BLaER1 (cell line): Measurements from ENCODE around the gene LHX8.
"Not testable (repeated sequence)": the region's sequence is repeated elsewhere in the genome, so short reads cannot be mapped to it uniquely, and the experiment has no call there.

Source experiments
- H3K27ac ChIP-seq: shearing (Covaris generic); formaldehyde crosslinking; 2 replicates; pipeline ENCODE4 v1.8.1; 2022
- H3K27me3 ChIP-seq: shearing (Covaris generic); formaldehyde crosslinking; 2 replicates; pipeline ENCODE4 v1.8.1; 2022
- H3K36me3 ChIP-seq: shearing (Covaris generic); formaldehyde crosslinking; 2 replicates; pipeline ENCODE4 v1.8.1; 2022
- H3K4me1 ChIP-seq: shearing (Covaris generic); formaldehyde crosslinking; 2 replicates; pipeline ENCODE4 v1.8.1; 2022
- H3K4me2 ChIP-seq: shearing (Covaris generic); formaldehyde crosslinking; 2 replicates; pipeline ENCODE4 v1.8.1; 2022
- H3K4me3 ChIP-seq: shearing (Covaris generic); formaldehyde crosslinking; 2 replicates; pipeline ENCODE4 v1.8.1; 2022
- H3K9ac ChIP-seq: shearing (Covaris generic); formaldehyde crosslinking; 2 replicates; pipeline ENCODE4 v1.8.1; 2022
- H3K9me3 ChIP-seq: shearing (Covaris generic); formaldehyde crosslinking; 2 replicates; pipeline ENCODE4 v1.8.1; 2022
- H4K20me1 ChIP-seq: shearing (Covaris generic); formaldehyde crosslinking; 2 replicates; pipeline ENCODE4 v1.8.1; 2022
- Cebpa-rat ChIP-seq: shearing (Covaris generic); IDR thresholded peaks from 2 replicates; pipeline ENCODE4 v1.8.1; 2022

LHX8 gene

DNA sequence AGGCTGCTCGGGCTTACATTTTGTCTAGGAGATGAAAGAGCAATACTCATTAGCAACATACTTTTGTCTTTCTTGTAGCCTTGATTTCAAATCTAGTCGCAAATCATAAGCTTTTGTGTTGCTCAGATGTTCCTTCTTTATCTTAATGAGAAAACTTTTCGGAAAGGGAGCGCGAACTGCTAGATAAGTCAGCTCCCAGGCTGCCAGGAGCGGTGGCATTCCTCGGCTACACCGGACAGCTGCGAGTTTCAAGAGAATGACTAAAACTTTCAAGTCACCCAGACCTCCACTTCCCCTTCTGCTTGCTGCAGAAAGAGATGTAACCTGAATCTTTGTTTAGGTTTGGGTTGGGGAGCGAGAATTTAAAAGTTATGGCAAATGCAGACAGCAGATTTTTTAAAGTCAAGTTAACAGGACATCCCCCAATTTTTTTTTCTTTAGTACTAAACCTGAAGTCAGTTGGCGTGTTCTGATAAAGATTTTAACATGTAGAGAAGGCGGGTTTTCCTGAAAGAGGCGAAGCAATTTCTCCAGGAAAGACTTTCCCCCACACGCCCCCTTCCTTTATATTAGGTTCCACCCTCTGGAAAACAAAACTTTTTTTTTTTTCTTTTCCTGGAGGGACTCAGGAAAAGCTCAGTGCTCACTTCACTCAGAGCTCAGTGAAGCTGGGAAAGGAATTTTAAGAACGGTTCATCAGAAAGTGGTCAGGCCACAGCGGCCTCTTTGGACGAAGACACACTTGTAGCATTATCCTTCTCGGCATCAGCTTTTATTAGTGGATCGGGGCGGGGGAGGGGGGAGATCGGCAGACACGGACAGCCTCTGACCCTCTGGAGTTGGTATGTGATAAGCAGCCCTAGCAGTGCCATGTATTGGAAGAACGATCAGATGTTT is at the start of gene LHX8:
TSS of gene LHX8 (plus strand) at position 639 of the 897 bp plus-strand sequence. CDS start 2,227 bp downstream, outside the sequence.
- no peak within 1 kb of the TSS for H3K27ac ChIP-seq
- no peaks in the 10 kb centered on the region for H3K27me3 ChIP-seq
- no peak within 1 kb of the TSS for H3K4me2 ChIP-seq
- no peak within 1 kb of the TSS for H3K9ac ChIP-seq
- no peak within 1 kb of the TSS for H3K4me3 ChIP-seq
- TF ChIP-seq Cebpa-rat = no peak
- no peaks in the 10 kb centered on the region for H3K4me1 ChIP-seq
- no peaks in the 10 kb centered on the region for H3K36me3 ChIP-seq
- no peaks in the 10 kb centered on the region for H4K20me1 ChIP-seq
- peaks cover 61% of the 10 kb centered on the region for H3K9me3 ChIP-seq

DNA sequence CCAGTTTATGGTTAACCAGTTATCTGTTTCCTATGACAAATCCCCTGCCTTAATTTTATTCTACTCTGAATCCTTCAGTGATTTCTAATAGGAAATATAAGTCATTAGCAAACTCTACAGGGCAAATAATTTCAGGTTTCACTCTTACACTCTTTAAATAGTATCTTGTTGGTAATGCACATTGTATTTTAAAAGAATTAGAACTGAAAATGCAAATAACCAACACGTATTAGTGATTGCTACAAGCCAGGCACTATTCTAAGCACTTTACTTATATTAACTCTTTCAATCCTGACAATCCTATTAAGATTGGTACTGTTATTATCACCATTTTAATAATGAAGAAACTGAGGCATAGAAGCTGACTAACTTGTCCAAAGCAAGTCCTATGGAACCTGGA is 48.3 kb upstream of the LHX8 start:
- Histone ChIP-seq H3K9ac (no peak overlapping the region), H3K9me3 (no peaks in the 10 kb centered on the region), H3K27me3 (no peaks in the 10 kb centered on the region), H3K27ac (no peak overlapping the region), H3K4me2 (no peak overlapping the region), H3K4me3 (no peak overlapping the region), H3K36me3 (no peaks in the 10 kb centered on the region), H3K4me1 (no peaks in the 10 kb centered on the region), H4K20me1 (no peaks in the 10 kb centered on the region)
- TF ChIP-seq Cebpa-rat = no peak

DNA sequence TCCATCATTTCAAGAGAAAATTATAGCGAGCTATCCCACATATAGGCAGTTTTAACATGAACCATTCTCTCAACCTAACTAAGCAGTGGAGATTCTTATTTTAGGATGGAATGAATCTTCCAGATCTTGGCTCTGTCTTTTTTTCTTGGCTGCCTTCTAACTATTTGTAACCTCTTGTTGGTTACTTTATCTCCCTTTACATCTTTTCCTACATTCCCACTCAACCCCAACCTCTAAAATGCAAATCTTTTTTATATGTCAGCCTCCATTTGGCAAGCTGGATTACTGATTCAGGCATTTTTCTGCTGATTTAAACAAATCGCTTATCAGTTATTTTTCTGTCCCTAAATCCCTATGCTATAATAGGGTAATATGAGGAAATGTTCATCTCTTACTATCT is 46.9 kb upstream of the LHX8 start:
- no peak overlapping the region for H3K9ac ChIP-seq
- no peaks in the 10 kb centered on the region for H3K36me3 ChIP-seq
- H3K4me3 ChIP-seq = no peak overlapping the region
- no peak overlapping the region for H3K27ac ChIP-seq
- H3K9me3 ChIP-seq = no peaks in the 10 kb centered on the region
- no peak overlapping the region for H3K4me2 ChIP-seq
- H3K27me3 ChIP-seq = no peaks in the 10 kb centered on the region
- H3K4me1 ChIP-seq = no peaks in the 10 kb centered on the region
- no peaks in the 10 kb centered on the region for H4K20me1 ChIP-seq
- no peak for TF ChIP-seq Cebpa-rat

DNA sequence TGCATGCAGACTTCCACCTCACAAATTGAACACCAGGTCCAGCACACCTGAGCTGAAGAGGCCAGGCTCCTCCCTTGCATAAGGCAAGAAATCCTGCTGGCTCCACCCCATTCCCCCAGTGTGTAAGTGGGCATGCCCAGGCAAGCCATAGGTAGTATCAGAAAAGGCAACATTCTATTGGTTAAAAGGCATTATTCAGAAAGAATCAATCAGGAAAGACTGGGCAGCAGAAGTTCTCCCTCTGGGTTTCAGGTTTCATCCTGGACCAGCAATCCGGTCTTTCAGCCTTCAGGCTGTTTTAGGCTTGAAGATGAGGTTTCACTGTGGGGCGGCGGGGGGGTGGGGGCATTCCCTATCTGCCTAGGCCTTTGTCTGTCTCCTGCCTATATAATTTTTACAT is 42.0 kb upstream of the LHX8 start:
- TF ChIP-seq Cebpa-rat = no peak
- Histone ChIP-seq H3K9me3 (no peaks in the 10 kb centered on the region), H4K20me1 (no peaks in the 10 kb centered on the region), H3K4me3 (no peak overlapping the region), H3K27me3 (no peaks in the 10 kb centered on the region), H3K36me3 (no peaks in the 10 kb centered on the region), H3K4me2 (no peak overlapping the region), H3K4me1 (no peaks in the 10 kb centered on the region), H3K27ac (no peak overlapping the region), H3K9ac (no peak overlapping the region)

DNA sequence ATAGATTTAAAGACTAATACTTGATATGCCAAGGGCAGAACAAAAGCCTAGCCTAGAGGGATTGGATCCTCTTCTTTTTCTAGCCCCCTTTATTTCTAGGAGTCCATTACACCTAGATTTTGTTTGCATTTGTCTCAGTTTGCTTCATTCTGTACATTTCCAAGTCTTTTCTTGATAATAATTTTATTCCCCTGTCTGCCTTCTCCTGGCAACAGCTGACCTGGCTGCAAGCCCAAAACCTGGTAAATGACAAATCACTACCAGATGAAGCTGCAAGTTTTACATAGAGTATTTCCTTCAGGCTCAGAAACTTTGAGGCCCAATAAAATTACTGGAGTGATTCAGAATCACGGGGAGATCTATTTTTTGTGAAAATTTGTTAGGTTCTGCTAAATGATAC is 36.5 kb upstream of the LHX8 start:
- H3K4me1 ChIP-seq = no peaks in the 10 kb centered on the region
- H3K4me2 ChIP-seq = no peak overlapping the region
- H4K20me1 ChIP-seq = no peaks in the 10 kb centered on the region
- no peaks in the 10 kb centered on the region for H3K27me3 ChIP-seq
- no peak overlapping the region for H3K27ac ChIP-seq
- no peaks in the 10 kb centered on the region for H3K36me3 ChIP-seq
- no peak overlapping the region for H3K4me3 ChIP-seq
- no peak overlapping the region for H3K9ac ChIP-seq
- TF ChIP-seq Cebpa-rat = no peak
- no peaks in the 10 kb centered on the region for H3K9me3 ChIP-seq

DNA sequence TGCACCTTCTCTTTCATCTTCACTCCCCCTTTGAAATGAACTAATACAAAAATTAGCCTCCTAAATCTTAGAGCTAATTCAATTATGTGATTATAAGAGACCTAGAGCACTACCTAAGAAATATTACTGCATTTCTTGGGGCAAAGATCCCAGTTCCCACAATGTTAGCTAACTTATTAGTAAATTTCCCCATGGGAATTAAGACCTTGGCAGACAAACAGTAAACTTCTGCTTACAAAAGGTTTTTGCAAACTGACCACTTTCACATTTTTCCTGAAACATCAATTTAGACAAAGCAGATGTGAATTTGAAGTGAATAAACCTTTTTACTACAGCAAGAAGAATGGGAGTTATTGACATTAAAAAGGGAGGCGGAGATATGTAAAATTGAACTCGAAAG is 34.6 kb upstream of the LHX8 start:
- Histone ChIP-seq H3K9me3 (no peaks in the 10 kb centered on the region), H3K4me2 (no peak overlapping the region), H3K4me1 (no peaks in the 10 kb centered on the region), H3K4me3 (no peak overlapping the region), H4K20me1 (no peaks in the 10 kb centered on the region), H3K27me3 (no peaks in the 10 kb centered on the region), H3K9ac (no peak overlapping the region), H3K36me3 (no peaks in the 10 kb centered on the region), H3K27ac (no peak overlapping the region)
- TF ChIP-seq Cebpa-rat = no peak

DNA sequence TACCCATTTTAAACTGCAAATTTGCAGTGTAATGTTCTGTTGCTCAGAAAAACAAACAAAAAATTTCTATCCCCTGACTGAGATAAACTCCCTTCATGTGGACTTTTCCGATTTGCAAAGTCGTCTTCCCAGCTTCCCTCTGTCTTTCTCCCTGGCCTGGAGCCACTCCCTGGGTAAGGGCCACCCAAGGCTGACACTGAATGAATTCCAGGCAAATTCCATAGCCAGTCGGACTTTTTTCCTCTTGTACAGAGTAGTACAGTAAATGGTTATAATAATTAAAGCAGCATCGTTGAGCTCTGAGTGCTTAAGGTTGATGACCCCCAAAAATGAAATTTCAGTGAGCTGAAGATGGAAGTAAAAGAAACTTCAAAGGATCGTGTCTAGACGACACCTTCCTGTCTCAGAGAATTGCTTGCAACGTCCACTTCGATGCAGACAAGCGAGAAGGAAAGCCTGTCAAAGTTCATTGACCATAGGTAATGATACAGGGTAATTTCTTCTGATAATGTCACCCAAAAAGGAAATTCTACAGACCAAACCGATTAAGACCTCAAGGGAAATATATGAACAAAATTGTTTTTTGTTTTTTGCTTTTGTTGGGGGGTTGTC is 33.6 kb upstream of the LHX8 start:
- no peak overlapping the region for H3K9ac ChIP-seq
- no peaks in the 10 kb centered on the region for H4K20me1 ChIP-seq
- no peaks in the 10 kb centered on the region for H3K27me3 ChIP-seq
- H3K36me3 ChIP-seq = no peaks in the 10 kb centered on the region
- H3K27ac ChIP-seq = no peak overlapping the region
- no peak for TF ChIP-seq Cebpa-rat
- no peak overlapping the region for H3K4me2 ChIP-seq
- H3K9me3 ChIP-seq = no peaks in the 10 kb centered on the region
- H3K4me1 ChIP-seq = no peaks in the 10 kb centered on the region
- H3K4me3 ChIP-seq = no peak overlapping the region

DNA sequence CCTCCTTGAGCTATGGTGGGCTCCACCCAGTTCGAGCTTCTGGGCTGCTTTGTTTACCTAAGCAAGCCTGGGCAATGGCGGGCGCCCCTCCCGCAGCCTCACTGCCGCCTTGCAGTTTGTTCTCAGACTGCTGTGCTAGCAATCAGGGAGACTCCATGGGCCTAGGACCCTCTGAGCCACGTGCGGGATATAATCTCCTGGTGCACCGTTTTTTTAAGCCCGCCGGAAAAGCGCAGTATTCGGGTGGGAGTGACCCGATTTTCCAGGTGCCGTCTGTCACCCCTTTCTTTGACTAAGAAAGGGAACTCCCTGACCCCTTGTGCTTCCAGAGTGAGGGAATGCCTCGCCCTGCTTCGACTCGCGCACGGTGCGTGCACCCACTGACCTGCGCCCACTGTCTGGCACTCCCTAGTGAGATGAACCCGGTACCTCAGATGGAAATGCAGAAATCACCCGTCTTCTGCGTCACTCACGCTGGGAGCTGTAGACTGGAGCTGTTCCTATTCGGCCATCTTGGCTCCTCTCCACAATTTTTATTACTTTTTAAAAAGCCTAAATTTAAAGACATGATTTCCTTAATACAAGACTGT is 21.7 kb upstream of the LHX8 start:
- not testable (repeated sequence) for H3K9ac ChIP-seq, H3K36me3 ChIP-seq, H3K4me3 ChIP-seq, H3K4me2 ChIP-seq, H4K20me1 ChIP-seq, H3K9me3 ChIP-seq, H3K27ac ChIP-seq, H3K4me1 ChIP-seq, H3K27me3 ChIP-seq

DNA sequence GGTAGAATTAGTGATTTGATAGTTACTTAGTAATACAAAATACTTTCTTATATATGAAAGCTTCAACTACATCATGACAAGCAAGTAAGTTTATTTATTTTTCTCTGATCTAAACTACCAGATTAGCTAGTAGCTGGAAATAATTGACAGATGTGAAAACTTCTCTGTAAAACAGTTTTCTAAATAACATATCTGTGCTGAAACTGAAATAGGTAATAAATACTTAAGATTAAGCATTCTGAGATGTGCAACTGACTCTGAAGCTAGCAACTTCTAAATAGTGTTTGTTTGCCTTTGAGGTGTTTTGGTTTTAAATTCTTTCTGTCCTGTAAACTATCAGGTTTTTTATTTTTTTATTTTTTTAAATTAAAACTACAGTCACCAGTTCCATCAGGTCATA is 18.5 kb upstream of the LHX8 start:
- no peaks in the 10 kb centered on the region for H3K27me3 ChIP-seq
- no peak for TF ChIP-seq Cebpa-rat
- H3K9ac ChIP-seq = no peak overlapping the region
- no peak overlapping the region for H3K4me2 ChIP-seq
- H4K20me1 ChIP-seq = no peaks in the 10 kb centered on the region
- H3K27ac ChIP-seq = no peak overlapping the region
- no peaks in the 10 kb centered on the region for H3K4me1 ChIP-seq
- no peaks in the 10 kb centered on the region for H3K36me3 ChIP-seq
- no peaks in the 10 kb centered on the region for H3K9me3 ChIP-seq
- no peak overlapping the region for H3K4me3 ChIP-seq

DNA sequence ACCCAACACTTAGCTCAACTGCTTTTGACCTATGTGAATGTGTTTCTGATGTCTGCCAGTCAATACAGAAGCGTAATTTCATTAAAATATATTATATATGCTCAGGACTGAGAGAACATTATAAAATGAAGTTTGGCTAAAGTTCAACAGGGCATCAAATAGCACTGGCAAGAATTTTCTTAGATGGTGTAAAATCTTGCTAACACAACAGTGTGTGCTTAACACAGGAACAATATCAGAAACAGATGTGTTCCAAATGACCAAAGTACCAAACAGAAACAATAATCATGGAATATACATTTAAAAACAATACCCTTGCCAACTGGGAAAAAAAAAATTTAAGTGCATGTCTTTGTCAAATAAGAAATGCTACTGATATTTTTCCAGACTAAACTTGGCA is 10.4 kb upstream of the LHX8 start:
- no peak overlapping the region for H3K4me2 ChIP-seq
- no peak for TF ChIP-seq Cebpa-rat
- H3K4me1 ChIP-seq = no peaks in the 10 kb centered on the region
- no peak overlapping the region for H3K4me3 ChIP-seq
- no peaks in the 10 kb centered on the region for H3K27me3 ChIP-seq
- no peaks in the 10 kb centered on the region for H4K20me1 ChIP-seq
- peaks cover 8% of the 10 kb centered on the region; the same call in 1 of the 2 replicates for H3K9me3 ChIP-seq
- H3K27ac ChIP-seq = no peak overlapping the region
- no peaks in the 10 kb centered on the region for H3K36me3 ChIP-seq
- no peak overlapping the region for H3K9ac ChIP-seq
